K562 (cell line): ENCODE results near the gene RNF168. TPM values are rescaled to one million over a fixed set of nuclear protein-coding genes. Genes with fewer than 3 reads are reported as not detected.

Source experiments
- ATAC-seq: fragments of 200-7000 bp; cut with Tn5 transposase; 3 replicates; pipeline ENCODE4 v1.9.1; 2020; ENCODE audit warnings: moderate library complexity
- BruUV-seq: library from RNA; stranded (reverse); fragments of 400-500 nt; replicated peaks from 2 replicates; lab custom pipeline; 2021; lab: Mats Ljungman, UMichigan
- CTCF ChIA-PET: fragments of 300-600 bp; formaldehyde crosslinking; extraction: SDS; loops from one replicate; lab custom pipeline; 2021; ENCODE audit warnings: low intra/inter-chr PET ratio; lab: Yijun Ruan, JAX
- POLR2A ChIA-PET: fragments of 300-600, 350-650 bp; sonication (Branson Sonifier 250); formaldehyde crosslinking; extraction: SDS; loops from one replicate; lab custom pipeline; 2021; ENCODE audit warnings: antibody characterized with exemption, inconsistent platforms; lab: Yijun Ruan, JAX
- DNase-seq, 4 experiments: peaks; one replicate each; pipeline versions ENCODE4 v3.0.0 to v3.0.0-alpha.2; 2011 to 2018; ENCODE audit warnings: low spot score in 3 of 4, mixed read lengths in 3 of 4; ENCODE audit errors: extremely low read depth in 1 of 4
- FAIRE-seq: peaks from 2 replicates; lab custom pipeline; 2011; peaks lifted over from hg19 to GRCh38; lab: Jason Lieb, UNC
- H2AFZ ChIP-seq: 2 replicates; pipeline ENCODE4 v1.6.0; 2011; ENCODE audit warnings: low read depth, low read length, control low read depth, inconsistent platforms
- H3K27ac ChIP-seq: fragments of 200-600 bp; 3 replicates; pipeline ENCODE4 v1.8.0; 2011; ENCODE audit warnings: low read depth, mild to moderate bottlenecking, control low read depth, inconsistent platforms, low read length, moderate library complexity, mixed read lengths; ENCODE audit errors: extremely low read depth
- H3K27me3 ChIP-seq, 2 experiments: fragments of 300-600 bp in 1 of 2; 2 replicates in 1 of 2; 3 replicates in 1 of 2; pipeline versions ENCODE4 v1.6.0 to v1.8.0; 2011; ENCODE audit warnings: inconsistent platforms in 2 of 2, low read length in 2 of 2, mild to moderate bottlenecking in 1 of 2, mixed read lengths in 1 of 2, moderate library complexity in 1 of 2; ENCODE audit not compliant: control insufficient read depth in 2 of 2, insufficient read depth in 2 of 2
- H3K36me3 ChIP-seq: fragments of 300-600 bp; 3 replicates; pipeline ENCODE4 v1.8.0; 2011; ENCODE audit warnings: mild to moderate bottlenecking, low read length, inconsistent platforms; ENCODE audit not compliant: control insufficient read depth, insufficient read depth
- H3K4me1 ChIP-seq, 2 experiments: fragments of 200-600 bp in 1 of 2; replicated peaks in 1 of 2; 2 replicates in 1 of 2; 3 replicates in 1 of 2; pipeline versions ENCODE4 v1.5.1 to v1.8.0; 2011; ENCODE audit warnings: inconsistent platforms in 2 of 2, low read length in 2 of 2, mild to moderate bottlenecking in 1 of 2, mixed read lengths in 1 of 2, moderate library complexity in 1 of 2; ENCODE audit not compliant: control insufficient read depth in 2 of 2, insufficient read depth in 2 of 2
- H3K4me2 ChIP-seq: 2 replicates; pipeline ENCODE4 v1.6.1; 2011; ENCODE audit warnings: low read length, control low read depth, inconsistent platforms, mixed read lengths; ENCODE audit not compliant: insufficient read depth
- H3K4me3 ChIP-seq: fragments of 200-600 bp; sonication (generic), shearing (Covaris generic); 2 replicates; pipeline ENCODE4 v1.5.1; 2016; ENCODE audit warnings: control low read depth, inconsistent platforms
- H3K79me2 ChIP-seq: fragments of 200-600 bp; 3 replicates; pipeline ENCODE4 v1.8.0; 2011; ENCODE audit warnings: low read length, inconsistent platforms; ENCODE audit not compliant: control insufficient read depth, insufficient read depth
- H3K9ac ChIP-seq, 2 experiments: 2 replicates each; pipeline versions ENCODE4 v1.6.0 to v1.6.1; 2011; ENCODE audit warnings: low read depth in 2 of 2, low read length in 2 of 2, control low read depth in 1 of 2, inconsistent platforms in 1 of 2, mild to moderate bottlenecking in 1 of 2, mixed read lengths in 1 of 2; ENCODE audit not compliant: insufficient read depth in 1 of 2
- H3K9me1 ChIP-seq: one replicate; pipeline ENCODE4 v1.6.0; 2011; ENCODE audit warnings: inconsistent platforms, mild to moderate bottlenecking, low read length, moderate library complexity; ENCODE audit not compliant: control insufficient read depth, insufficient read depth
- H3K9me3 ChIP-seq: replicated peaks from 2 replicates; pipeline ENCODE4 v1.5.1; 2011; ENCODE audit warnings: low read depth, low read length, inconsistent platforms; ENCODE audit not compliant: control insufficient read depth, insufficient read depth
- H4K20me1 ChIP-seq: replicated peaks from 2 replicates; pipeline ENCODE4 v1.6.1; 2011; ENCODE audit warnings: low read length, inconsistent platforms, mixed read lengths; ENCODE audit not compliant: control insufficient read depth, insufficient read depth
- ARID1B ChIP-seq: fragments of 450-650 bp; IDR thresholded peaks from 2 replicates; pipeline ENCODE4 v1.6.1; 2016; ENCODE audit warnings: antibody characterized with exemption, mild to moderate bottlenecking, inconsistent platforms
- CBX2 ChIP-seq: fragments of 200-600 bp; sonication (generic); IDR thresholded peaks from one replicate; pipeline ENCODE4 v1.6.1; 2012; ENCODE audit warnings: mild to moderate bottlenecking, low read length, inconsistent platforms; ENCODE audit not compliant: insufficient read depth, poor library complexity, severe bottlenecking
- KHSRP ChIP-seq: fragments of 450-650 bp; IDR thresholded peaks from 2 replicates; pipeline ENCODE4 v1.6.1; 2017
- TRIM28 ChIP-seq: fragments of 450-650 bp; IDR thresholded peaks from 2 replicates; pipeline ENCODE4 v1.6.1; 2017
- USF1 ChIP-seq: sonication (generic); formaldehyde crosslinking; IDR thresholded peaks from 2 replicates; pipeline ENCODE4 v1.9.0; 2022; ENCODE audit warnings: mild to moderate bottlenecking, missing genetic modification reagents
- YY1 ChIP-seq, 3 experiments: IDR thresholded peaks; 2 replicates each; pipeline ENCODE4 v1.6.1; 2011; ENCODE audit warnings: low read length in 2 of 3, mild to moderate bottlenecking in 2 of 3, moderate library complexity in 2 of 3, borderline replicate concordance in 1 of 3, control low read depth in 1 of 3, low read depth in 1 of 3; ENCODE audit not compliant: insufficient read depth in 3 of 3, insufficient replicate concordance in 2 of 3, control insufficient read depth in 1 of 3, insufficient read length in 1 of 3; ENCODE audit errors: extremely low read depth in 1 of 3
- ZBTB8A ChIP-seq: fragments of 450-650 bp; IDR thresholded peaks from 2 replicates; pipeline ENCODE4 v1.6.1; 2018; ENCODE audit warnings: mild to moderate bottlenecking, moderate library complexity; ENCODE audit not compliant: partially characterized antibody
- ZNF280A ChIP-seq: fragments of 450-650 bp; IDR thresholded peaks from 2 replicates; pipeline ENCODE4 v1.6.1; 2018; ENCODE audit warnings: mild to moderate bottlenecking, low read depth; ENCODE audit not compliant: partially characterized antibody
- WGBS: fragments of 100-300 bp; shearing (Covaris generic); methylation state at CpG from one replicate; pipeline ENCODE4 v1.1.6; 2016; ENCODE audit warnings: low coverage, mixed read lengths; ENCODE audit not compliant: insufficient coverage; ENCODE audit errors: missing lambda C conversion rate; 5-methylcytosine and 5-hydroxymethylcytosine counted together
- in situ Hi-C: fragments of 300-500 bp; cut with MboI; formaldehyde crosslinking; loops from 4 replicates; pipeline ENCODE4 v1.15.0; 2018; ENCODE audit warnings: inconsistent platforms, mixed read lengths
- intact Hi-C: fragments of 100-400 bp; cut with micrococcal nuclease; formaldehyde crosslinking; loops from 2 replicates; pipeline ENCODE4 v1.14.2; 2022
- polyA plus RNA-seq, 8 experiments: library from polyadenylated mRNA; depleted of rRNA in 4 of 8; stranded (reverse) in 5 of 8; unstranded in 3 of 8; fragments of >200 nt; fragmentation: Nextera tagmentation in 2 of 8; fragmentation: Illumina TruSeq in 1 of 8; extraction: Ambion mirVana in 2 of 8; extraction: Trizol in 1 of 8; gene quantifications; 2 replicates each; pipeline versions ENCODE4 v1.2.1 to v1.2.3, GENCODE V29; 2011 to 2014; ENCODE audit warnings: inconsistent platforms in 1 of 8, missing spikeins in 1 of 8
- total RNA-seq, 7 experiments: library from RNA; depleted of rRNA in 6 of 7; stranded (reverse); fragments of >200 nt in 6 of 7; fragmentation: Illumina TruSeq in 2 of 7; extraction: Trizol in 2 of 7; gene quantifications; 2 replicates each; pipeline versions ENCODE4 v1.2.1 to v1.2.3, GENCODE V29; 2011 to 2021; ENCODE audit warnings: low replicate concordance in 1 of 7

The RNF168 gene
- total and polyA plus RNA-seq, 9 of the 15 experiments (the other 6 are each of a cell fraction or from before 2014, with no cell fraction given) = 6.0 to 32.1 (median 16.6) TPM

- Histone ChIP-seq H3K4me1 (no peaks in the 10 kb centered on the region), H3K27me3 (no peaks in the 10 kb centered on the region)
- WGBS = 38% methylated on average over 3 of the region's 4 CpGs
- TF ChIP-seq TRIM28 (no peak), CBX2 (no peak), USF1 (CRISPR knock-in tag) (no peak), YY1 (IDR thresholded peaks at IDR 0.05; ENCODE audit: borderline replicate concordance in 1 of 3, control insufficient read depth in 1 of 3, extremely low read depth in 1 of 3, insufficient read depth in 3 of 3, insufficient read length in 1 of 3, insufficient replicate concordance in 2 of 3, low read depth in 1 of 3, low read length in 2 of 3) (no peak), ARID1B (no peak), ZNF280A (no peak), KHSRP (no peak), ZBTB8A (no peak)
- TF ChIP-seq, all 486 proteins: peak for 0
- Histone ChIP-seq H3K4me3 (no peak overlapping the region), H3K36me3 (no peaks in the 10 kb centered on the region), H3K9me3 (no peaks in the 10 kb centered on the region), H3K9ac (no peak overlapping the region), H3K4me2 (no peak overlapping the region), H3K27ac (no peak overlapping the region), H2AFZ (no peak overlapping the region), H3K9me1 (no peaks in the 10 kb centered on the region), H3K79me2 (no peaks in the 10 kb centered on the region), H4K20me1 (no peaks in the 10 kb centered on the region)
- ChIA-PET POLR2A (no interaction called here), CTCF (no interaction called here)
- DNase-seq (no peak), FAIRE-seq (no peak), ATAC-seq (no peak)
- intact Hi-C loops = no loop called here
- in situ Hi-C loops = loop anchor here (5.0 kb wide), 1 partner anchor 211 kb away; no protein-coding TSS in a partner anchor
- no TSS peak for BruUV-seq
Measured at GRCh38 chr3:196458063-196458462, 45.5 kb downstream of the RNF168 start.
